Chondrocyte (in vitro differentiated cells): ENCODE data around the gene CXCR5. TPM values are rescaled to one million over a fixed set of nuclear protein-coding genes. Genes with fewer than 3 reads are reported as not detected.

ENCODE experiments used
- DNase-seq: peaks from one replicate; pipeline ENCODE4 v3.0.0; 2021; ENCODE audit warnings: mixed read lengths, low spot score
- H3K27ac Mint-ChIP-seq: one replicate; pipeline ENCODE4 v1.8.0; 2021; ENCODE audit warnings: mild to moderate bottlenecking, moderate library complexity, mixed read lengths; ENCODE audit not compliant: unreplicated experiment
- H3K27me3 Mint-ChIP-seq: 2 replicates; pipeline ENCODE4 v1.8.0; 2021; ENCODE audit warnings: low read depth, mixed read lengths
- H3K36me3 Mint-ChIP-seq: 2 replicates; pipeline ENCODE4 v1.8.0; 2021; ENCODE audit warnings: low read depth, mixed read lengths
- H3K4me1 Mint-ChIP-seq: 2 replicates; pipeline ENCODE4 v1.8.0; 2021; ENCODE audit warnings: low read depth, mild to moderate bottlenecking, mixed read lengths
- H3K4me3 Mint-ChIP-seq: one replicate; pipeline ENCODE4 v1.8.0; 2021; ENCODE audit warnings: mild to moderate bottlenecking, moderate library complexity, mixed read lengths; ENCODE audit not compliant: unreplicated experiment
- H3K9me3 Mint-ChIP-seq: 2 replicates; pipeline ENCODE4 v1.8.0; 2021; ENCODE audit warnings: low read depth, mixed read lengths
- CTCF ChIP-seq: fragments of 200-600 bp; sonication (generic); IDR thresholded peaks from 2 replicates; pipeline ENCODE4 v1.5.0; 2021; ENCODE audit warnings: antibody characterized with exemption, mild to moderate bottlenecking, moderate library complexity
- total RNA-seq: library from RNA; stranded (reverse); gene quantifications from 3 replicates; pipeline ENCODE4 v1.2.1, GENCODE V29; 2021

The CXCR5 gene
- total RNA-seq, 1 donor from 2014 or later = 0.07 TPM

GRCh38 chr11:118857385-118857784 lies 26.3 kb upstream of the CXCR5 start:
- Mint-ChIP-seq H3K36me3 (no peaks in the 10 kb centered on the region), H3K27me3 (no peaks in the 10 kb centered on the region), H3K4me3 (no peak overlapping the region), H3K9me3 (no peaks in the 10 kb centered on the region), H3K4me1 (no peaks in the 10 kb centered on the region), H3K27ac (no peak overlapping the region)
- no peak for DNase-seq
- no peak for TF ChIP-seq CTCF

GRCh38 chr11:118859973-118860372 lies 23.7 kb upstream of the CXCR5 start:
- H3K27ac Mint-ChIP-seq = no peak overlapping the region
- no peaks in the 10 kb centered on the region for H3K9me3 Mint-ChIP-seq
- no peak for TF ChIP-seq CTCF
- no peak overlapping the region for H3K4me3 Mint-ChIP-seq
- no peaks in the 10 kb centered on the region for H3K27me3 Mint-ChIP-seq
- DNase-seq = no peak
- H3K36me3 Mint-ChIP-seq = no peaks in the 10 kb centered on the region
- H3K4me1 Mint-ChIP-seq = no peaks in the 10 kb centered on the region

- H3K4me3 Mint-ChIP-seq = no peak overlapping the region
- H3K9me3 Mint-ChIP-seq = no peaks in the 10 kb centered on the region
- no peak for TF ChIP-seq CTCF
- no peaks in the 10 kb centered on the region for H3K36me3 Mint-ChIP-seq
- no peaks in the 10 kb centered on the region for H3K27me3 Mint-ChIP-seq
- H3K4me1 Mint-ChIP-seq = peaks cover 16% of the 10 kb centered on the region
- H3K27ac Mint-ChIP-seq = no peak overlapping the region
- no peak for DNase-seq
Measured at GRCh38 chr11:118868659-118869058, 15.0 kb upstream of the CXCR5 start.

GRCh38 chr11:118870396-118871343 lies 13.0 kb upstream of the CXCR5 start:
- no peaks in the 10 kb centered on the region for H3K9me3 Mint-ChIP-seq
- no peaks in the 10 kb centered on the region for H3K36me3 Mint-ChIP-seq
- DNase-seq = no peak
- H3K27ac Mint-ChIP-seq = peak overlapping the region; percentile 93
- H3K27me3 Mint-ChIP-seq = no peaks in the 10 kb centered on the region
- peaks cover 16% of the 10 kb centered on the region for H3K4me1 Mint-ChIP-seq
- H3K4me3 Mint-ChIP-seq = peak overlapping the region; percentile 48
- TF ChIP-seq CTCF = peak; percentile 51

DNA sequence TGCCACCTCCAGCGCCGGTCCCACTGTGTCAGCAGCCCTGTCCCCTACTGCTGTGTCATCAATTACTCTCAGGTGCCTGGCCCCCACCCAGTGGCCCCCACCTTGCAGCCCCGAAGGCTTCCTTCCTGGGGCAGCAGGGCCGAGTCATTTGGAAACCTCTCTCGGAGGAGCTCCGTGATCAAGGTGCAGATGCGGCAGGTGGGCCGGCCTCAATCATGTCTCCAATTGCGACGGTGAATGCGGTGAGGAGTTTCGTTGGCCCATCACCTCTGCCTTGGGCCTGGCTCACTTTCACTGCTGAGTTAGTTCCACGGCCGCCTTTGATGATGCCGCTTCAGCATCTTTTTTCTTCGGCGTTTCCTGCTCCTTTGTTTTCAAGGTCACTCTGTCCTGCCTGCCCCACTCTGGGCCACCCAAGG lies 11.3 kb upstream of the CXCR5 start:
- Mint-ChIP-seq H3K27ac (no peak overlapping the region), H3K9me3 (no peaks in the 10 kb centered on the region), H3K36me3 (no peaks in the 10 kb centered on the region), H3K4me1 (peaks cover 16% of the 10 kb centered on the region), H3K27me3 (no peaks in the 10 kb centered on the region), H3K4me3 (no peak overlapping the region)
- no peak for TF ChIP-seq CTCF
- no peak for DNase-seq
